Activated CD8-positive, alpha-beta T cell treated with anti-CD3 and anti-CD28 coated beads for 36 hours (primary cell): ENCODE data around the gene ANKRD33B. TPM values are rescaled to one million over a fixed set of nuclear protein-coding genes. Genes with fewer than 3 reads are reported as not detected.

Experiments
- ATAC-seq: fragments of 200-7000 bp; cut with Tn5 transposase; one replicate; pipeline ENCODE4 v1.10.0; 2021; ENCODE audit warnings: mild to moderate bottlenecking, moderate library complexity
- CTCF ChIA-PET: fragments of 350-600 bp; sonication (Branson Sonifier 250); formaldehyde crosslinking; loops from one replicate; lab custom pipeline; 2021; ENCODE audit warnings: antibody characterized with exemption; lab: Charles Lee
- POLR2A ChIA-PET: fragments of 350-600 bp; sonication (Branson Sonifier 250); formaldehyde crosslinking; loops from one replicate; lab custom pipeline; 2021; ENCODE audit warnings: antibody characterized with exemption; lab: Charles Lee
- DNase-seq: peaks from one replicate; pipeline ENCODE4 v3.0.0-alpha.2; 2020
- H3K27ac Mint-ChIP-seq: one replicate; pipeline ENCODE4 v1.8.0; 2021; ENCODE audit warnings: mild to moderate bottlenecking, mixed read lengths
- H3K27me3 Mint-ChIP-seq: one replicate; pipeline ENCODE4 v1.8.0; 2021; ENCODE audit warnings: mixed read lengths
- H3K36me3 Mint-ChIP-seq: one replicate; pipeline ENCODE4 v1.8.0; 2021; ENCODE audit warnings: low read depth, mixed read lengths
- H3K4me1 Mint-ChIP-seq: one replicate; pipeline ENCODE4 v1.8.0; 2021; ENCODE audit warnings: low read depth, mixed read lengths
- H3K4me3 Mint-ChIP-seq: one replicate; pipeline ENCODE4 v1.8.0; 2021; ENCODE audit warnings: mild to moderate bottlenecking, moderate library complexity, mixed read lengths
- H3K9me3 Mint-ChIP-seq: one replicate; pipeline ENCODE4 v1.8.0; 2021; ENCODE audit warnings: mixed read lengths
- intact Hi-C: fragments of 100-400 bp; cut with micrococcal nuclease; formaldehyde crosslinking; loops from one replicate; pipeline ENCODE4 v1.10.0; 2022
- total RNA-seq, 2 experiments: library from RNA; stranded (reverse); gene quantifications; one replicate each; pipeline ENCODE4 v1.2.3, GENCODE V29; 2021
- TF ChIP-seq, protein P1 (sequence below): fragments of 200-600 bp; IDR thresholded peaks from one replicate; pipeline ENCODE4 v1.8.0; 2022; ENCODE audit warnings: antibody characterized with exemption, mild to moderate bottlenecking

ANKRD33B gene
- total RNA-seq, 2 experiments from 2014 or later: 13.6 to 13.8 TPM

DNA sequence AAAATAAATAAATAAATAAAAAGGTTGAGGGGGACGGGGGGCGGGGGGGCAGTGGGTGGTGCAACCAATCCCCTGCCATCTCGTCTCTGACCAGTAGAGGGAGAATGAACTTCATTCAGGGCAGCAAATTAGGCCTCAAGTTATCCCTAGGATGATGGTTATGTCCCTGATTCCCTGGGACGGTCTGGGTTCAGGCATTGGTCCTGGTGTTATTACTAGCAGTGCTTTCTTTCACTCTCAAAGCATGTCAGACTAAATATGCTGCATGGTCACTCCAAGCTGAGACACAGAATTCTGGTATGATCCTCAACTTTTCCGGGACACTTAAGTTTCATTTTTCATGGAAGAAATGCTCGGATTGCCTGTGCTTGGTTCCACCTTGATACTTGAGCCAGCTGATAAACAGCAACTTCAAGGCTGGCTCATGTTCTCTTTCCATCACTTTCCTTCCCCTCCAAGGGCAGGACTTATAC lies 137.7 kb downstream of the ANKRD33B start:
- TF ChIP-seq, protein P1, sequence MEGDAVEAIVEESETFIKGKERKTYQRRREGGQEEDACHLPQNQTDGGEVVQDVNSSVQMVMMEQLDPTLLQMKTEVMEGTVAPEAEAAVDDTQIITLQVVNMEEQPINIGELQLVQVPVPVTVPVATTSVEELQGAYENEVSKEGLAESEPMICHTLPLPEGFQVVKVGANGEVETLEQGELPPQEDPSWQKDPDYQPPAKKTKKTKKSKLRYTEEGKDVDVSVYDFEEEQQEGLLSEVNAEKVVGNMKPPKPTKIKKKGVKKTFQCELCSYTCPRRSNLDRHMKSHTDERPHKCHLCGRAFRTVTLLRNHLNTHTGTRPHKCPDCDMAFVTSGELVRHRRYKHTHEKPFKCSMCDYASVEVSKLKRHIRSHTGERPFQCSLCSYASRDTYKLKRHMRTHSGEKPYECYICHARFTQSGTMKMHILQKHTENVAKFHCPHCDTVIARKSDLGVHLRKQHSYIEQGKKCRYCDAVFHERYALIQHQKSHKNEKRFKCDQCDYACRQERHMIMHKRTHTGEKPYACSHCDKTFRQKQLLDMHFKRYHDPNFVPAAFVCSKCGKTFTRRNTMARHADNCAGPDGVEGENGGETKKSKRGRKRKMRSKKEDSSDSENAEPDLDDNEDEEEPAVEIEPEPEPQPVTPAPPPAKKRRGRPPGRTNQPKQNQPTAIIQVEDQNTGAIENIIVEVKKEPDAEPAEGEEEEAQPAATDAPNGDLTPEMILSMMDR: peak; percentile 92
- POLR2A ChIA-PET: no interaction called here
- DNase-seq (peak; percentile 49), ATAC-seq (peak; percentile 38)
- Mint-ChIP-seq H3K27ac (no peak overlapping the region), H3K27me3 (no peaks in the 10 kb centered on the region), H3K36me3 (peaks cover 8% of the 10 kb centered on the region), H3K4me3 (no peak overlapping the region), H3K4me1 (peaks cover 39% of the 10 kb centered on the region), H3K9me3 (no peaks in the 10 kb centered on the region)
- intact Hi-C loops: no loop called here
- CTCF ChIA-PET: interaction anchor here (0.7 to 2.2 kb wide), 21 partner anchors 9 to 283 kb away, joined by 3 to 12 read pairs (median 3); no protein-coding TSS in a partner anchor

DNA sequence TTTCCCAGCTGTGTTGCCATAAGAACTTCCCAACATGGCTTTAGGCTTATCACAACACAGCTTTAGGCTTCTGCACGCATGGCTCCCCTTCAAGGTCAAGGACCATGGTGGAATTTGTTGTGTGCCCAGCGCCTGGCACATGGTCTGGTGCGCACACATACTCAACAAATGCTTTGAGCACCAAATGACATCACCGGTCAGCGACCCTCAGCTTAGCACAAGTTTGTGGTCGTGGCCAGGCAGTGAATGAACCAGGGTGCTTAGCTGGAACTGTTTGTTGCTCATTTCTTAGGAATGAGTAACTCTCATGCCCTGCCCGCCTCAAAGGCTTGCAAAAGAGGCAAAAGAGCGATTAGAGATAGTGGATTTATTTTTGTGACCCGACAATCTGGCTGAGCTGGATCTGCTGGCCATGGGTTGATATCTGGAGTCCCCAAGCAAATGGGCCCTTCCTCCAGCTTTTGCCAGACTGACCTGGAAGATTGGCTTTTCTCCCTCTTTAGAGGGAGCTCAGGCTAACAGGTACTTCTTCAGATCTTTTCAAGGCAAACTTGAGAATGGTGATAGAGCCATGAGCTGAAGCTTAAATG lies 138.3 kb downstream of the ANKRD33B start:
- TF ChIP-seq, protein P1: no peak
- ChIA-PET POLR2A (no interaction called here), CTCF (interaction anchor here (0.8 to 2.2 kb wide), 20 partner anchors 10 to 283 kb away, joined by 3 to 12 read pairs (median 4); no protein-coding TSS in a partner anchor)
- ATAC-seq (no peak), DNase-seq (no peak)
- no peak overlapping the region for H3K4me3 Mint-ChIP-seq
- H3K9me3 Mint-ChIP-seq: no peaks in the 10 kb centered on the region
- H3K4me1 Mint-ChIP-seq: peaks cover 39% of the 10 kb centered on the region
- H3K27ac Mint-ChIP-seq: no peak overlapping the region
- peaks cover 8% of the 10 kb centered on the region for H3K36me3 Mint-ChIP-seq
- no peaks in the 10 kb centered on the region for H3K27me3 Mint-ChIP-seq
- intact Hi-C loops: no loop called here

DNA sequence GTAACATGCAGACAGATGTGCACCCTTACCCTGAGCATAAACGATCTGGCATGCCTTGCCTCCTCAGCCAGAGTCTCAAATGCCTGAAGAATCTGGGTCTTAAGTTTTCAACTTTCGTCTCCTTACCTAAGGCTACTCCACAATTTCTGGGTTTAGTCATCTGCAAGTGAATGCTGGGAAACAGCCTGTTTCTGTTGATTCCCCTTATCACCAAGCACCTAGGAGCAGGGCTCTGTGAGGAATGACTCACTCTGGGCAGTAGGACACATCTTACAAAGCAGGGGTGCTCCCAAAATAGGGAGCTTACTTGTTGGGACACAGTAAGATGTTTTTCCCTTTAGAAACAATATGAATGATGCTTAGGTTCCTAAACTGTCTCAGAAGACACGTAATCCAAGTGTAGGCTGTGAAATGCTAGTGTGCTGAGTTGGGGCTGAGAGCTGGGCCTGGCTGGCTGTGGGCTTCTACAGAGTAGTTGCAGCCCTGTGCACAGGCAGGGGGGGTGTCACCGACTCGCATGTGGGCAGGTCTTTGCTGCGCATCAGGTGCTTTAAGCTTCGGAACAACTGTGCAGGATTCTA lies 139.1 kb downstream of the ANKRD33B start:
- ATAC-seq (no peak), DNase-seq (no peak)
- Mint-ChIP-seq H3K36me3 (peaks cover 8% of the 10 kb centered on the region), H3K9me3 (no peaks in the 10 kb centered on the region), H3K27ac (no peak overlapping the region), H3K4me3 (no peak overlapping the region), H3K27me3 (no peaks in the 10 kb centered on the region), H3K4me1 (peaks cover 40% of the 10 kb centered on the region)
- POLR2A ChIA-PET: no interaction called here
- TF ChIP-seq, protein P1: no peak
- intact Hi-C loops: no loop called here
- CTCF ChIA-PET: interaction anchor here (0.9 to 2.2 kb wide), 12 partner anchors 13 to 284 kb away, joined by 3 to 12 read pairs (median 4); no protein-coding TSS in a partner anchor

DNA sequence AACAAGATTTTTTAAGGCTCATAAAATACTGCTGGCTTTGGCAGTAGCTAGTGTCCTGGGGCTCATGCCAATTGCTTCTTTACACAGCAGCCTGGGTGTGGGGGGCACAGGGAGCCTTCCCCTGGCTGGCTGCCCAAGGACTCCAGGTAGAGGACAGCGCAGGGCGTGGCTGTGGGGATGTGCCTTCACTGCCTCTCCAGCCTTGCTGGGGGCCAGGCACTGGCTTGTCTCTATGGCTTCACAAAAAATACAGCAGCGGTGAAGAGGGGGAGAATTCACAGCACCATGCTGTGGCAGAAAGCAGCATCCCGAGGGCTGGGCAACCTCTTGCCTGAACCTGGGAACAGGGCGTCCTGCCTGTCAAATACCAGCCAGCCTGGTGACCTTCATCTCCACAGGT lies 139.8 kb downstream of the ANKRD33B start:
- H3K27me3 Mint-ChIP-seq: no peaks in the 10 kb centered on the region
- H3K4me3 Mint-ChIP-seq: no peak overlapping the region
- no peak for ATAC-seq
- no peak for DNase-seq
- POLR2A ChIA-PET: no interaction called here
- intact Hi-C loops: no loop called here
- H3K36me3 Mint-ChIP-seq: peaks cover 8% of the 10 kb centered on the region
- peaks cover 40% of the 10 kb centered on the region for H3K4me1 Mint-ChIP-seq
- TF ChIP-seq, protein P1: no peak
- no peaks in the 10 kb centered on the region for H3K9me3 Mint-ChIP-seq
- CTCF ChIA-PET: interaction anchor here (1.6 to 2.2 kb wide), 4 partner anchors 12 to 154 kb away, joined by 5 to 11 read pairs (median 6); no protein-coding TSS in a partner anchor
- no peak overlapping the region for H3K27ac Mint-ChIP-seq
